ENCODE measurements around the gene SKIL.

SKIL gene

GRCh38 chr3:170397685-170398084 is 40.2 kb downstream of the SKIL start:
- no peak for DNase-seq (ENCODE audit: low read depth)

- DNase-seq (ENCODE audit: low read depth): no peak
These were observed 47.6 kb downstream of the SKIL start for GRCh38 chr3:170405101-170405500.

GRCh38 chr3:170410428-170411029 is 53.0 kb downstream of the SKIL start:
- DNase-seq (ENCODE audit: low read depth): no peak

- DNase-seq (ENCODE audit: low read depth): no peak
These were observed 55.8 kb downstream of the SKIL start for GRCh38 chr3:170413291-170413690.

- peak; percentile 8 for DNase-seq (ENCODE audit: low read depth)
These were observed 56.7 kb downstream of the SKIL start for GRCh38 chr3:170414202-170414663.

GRCh38 chr3:170417090-170417489 is 59.6 kb downstream of the SKIL start:
- DNase-seq (ENCODE audit: low read depth): no peak

GRCh38 chr3:170418422-170419398 is 61.2 kb downstream of the SKIL start, which contains the start of gene CLDN11:
TSS of gene CLDN11 (plus strand) at chr3:170418868. CDS start at chr3:170419067, 199 bp downstream.
- DNase-seq (ENCODE audit: low read depth): no peak

- no peak for DNase-seq (ENCODE audit: low read depth)
These were observed 62.1 kb downstream of the SKIL start for GRCh38 chr3:170419557-170420087.

- DNase-seq (ENCODE audit: low read depth): no peak
These were observed 62.8 kb downstream of the SKIL start for GRCh38 chr3:170420307-170420821.

GRCh38 chr3:170421111-170421641 is 63.7 kb downstream of the SKIL start:
- no peak for DNase-seq (ENCODE audit: low read depth)

GRCh38 chr3:170421758-170422157 is 64.2 kb downstream of the SKIL start:
- no peak for DNase-seq (ENCODE audit: low read depth)

GRCh38 chr3:170423001-170423615 is 65.6 kb downstream of the SKIL start:
- no peak for DNase-seq (ENCODE audit: low read depth)

- DNase-seq (ENCODE audit: low read depth): no peak
These were observed 67.4 kb downstream of the SKIL start for GRCh38 chr3:170424879-170425278.

- no peak for DNase-seq (ENCODE audit: low read depth)
These were observed 68.2 kb downstream of the SKIL start for GRCh38 chr3:170425491-170426239.

- no peak for DNase-seq (ENCODE audit: low read depth)
These were observed 68.8 kb downstream of the SKIL start for GRCh38 chr3:170426240-170426797.

GRCh38 chr3:170428095-170428494 is 70.6 kb downstream of the SKIL start:
- DNase-seq (ENCODE audit: low read depth): no peak

- DNase-seq (ENCODE audit: low read depth): no peak
These were observed 71.5 kb downstream of the SKIL start for GRCh38 chr3:170429050-170429449.

- no peak for DNase-seq (ENCODE audit: low read depth)
These were observed 73.5 kb downstream of the SKIL start for GRCh38 chr3:170431054-170431453.

- no peak for DNase-seq (ENCODE audit: low read depth)
These were observed 74.9 kb downstream of the SKIL start for GRCh38 chr3:170432416-170432815.

GRCh38 chr3:170436697-170437096 is 79.2 kb downstream of the SKIL start:
- DNase-seq (ENCODE audit: low read depth): no peak

- no peak for DNase-seq (ENCODE audit: low read depth)
These were observed 79.7 kb downstream of the SKIL start for GRCh38 chr3:170437176-170437575.

Measured in activated T-cell treated with anti-CD3 and anti-CD28 coated beads for 1 hour (primary cell).